H9 (cell line): ENCODE data around the gene ALDH5A1. TPM values are rescaled to one million over a fixed set of nuclear protein-coding genes. Genes with fewer than 3 reads are reported as not detected.

Source experiments
- DNase-seq: peaks from one replicate; pipeline ENCODE4 v3.0.0-alpha.2; 2017
- H2AFZ ChIP-seq: one replicate; pipeline ENCODE4 v1.6.1; 2013; ENCODE audit warnings: mild to moderate bottlenecking, low read length, control low read depth, moderate library complexity
- H2AK5ac ChIP-seq: 2 replicates; pipeline ENCODE4 v1.6.1; 2013; ENCODE audit warnings: low read length, control low read depth, mixed read lengths; ENCODE audit not compliant: insufficient read length
- H2BK120ac ChIP-seq: one replicate; pipeline ENCODE4 v1.6.1; 2013; ENCODE audit warnings: low read depth, mild to moderate bottlenecking, low read length, control low read depth, inconsistent platforms; ENCODE audit not compliant: poor library complexity, severe bottlenecking
- H2BK12ac ChIP-seq: 2 replicates; pipeline ENCODE4 v1.6.1; 2013; ENCODE audit warnings: low read length, control low read depth, mixed read lengths, low read depth; ENCODE audit not compliant: insufficient read length
- H2BK15ac ChIP-seq: 2 replicates; pipeline ENCODE4 v1.6.1; 2013; ENCODE audit warnings: low read depth, low read length, control low read depth
- H2BK20ac ChIP-seq: one replicate; pipeline ENCODE4 v1.6.1; 2013; ENCODE audit warnings: low read depth, mild to moderate bottlenecking, low read length, control low read depth, inconsistent platforms; ENCODE audit not compliant: poor library complexity, severe bottlenecking
- H2BK5ac ChIP-seq: 2 replicates; pipeline ENCODE4 v1.6.1; 2013; ENCODE audit warnings: low read length, control low read depth, mixed read lengths; ENCODE audit not compliant: insufficient read length
- H3K14ac ChIP-seq: 2 replicates; pipeline ENCODE4 v1.6.1; 2013; ENCODE audit warnings: low read length, control low read depth; ENCODE audit not compliant: insufficient read depth
- H3K18ac ChIP-seq: 2 replicates; pipeline ENCODE4 v1.6.1; 2013; ENCODE audit warnings: low read depth, mild to moderate bottlenecking, mixed read lengths, low read length, control low read depth; ENCODE audit not compliant: insufficient read length
- H3K23ac ChIP-seq: 2 replicates; pipeline ENCODE4 v1.6.1; 2013; ENCODE audit warnings: low read length, control low read depth, mixed read lengths, low read depth; ENCODE audit not compliant: insufficient read length
- H3K23me2 ChIP-seq: 2 replicates; pipeline ENCODE4 v1.6.1; 2013; ENCODE audit warnings: low read depth, mild to moderate bottlenecking, mixed read lengths, low read length, control low read depth; ENCODE audit not compliant: insufficient read length, poor library complexity, severe bottlenecking
- H3K27ac ChIP-seq: 2 replicates; pipeline ENCODE4 v1.5.1; 2013; ENCODE audit warnings: low read length, control low read depth, mixed read lengths, low read depth; ENCODE audit not compliant: insufficient read length
- H3K27me3 ChIP-seq: 2 replicates; pipeline ENCODE4 v1.6.1; 2013; ENCODE audit warnings: low read length, control low read depth, inconsistent platforms; ENCODE audit not compliant: insufficient read depth
- H3K4ac ChIP-seq: 2 replicates; pipeline ENCODE4 v1.6.1; 2013; ENCODE audit warnings: low read depth, mild to moderate bottlenecking, control low read depth, inconsistent platforms, low read length, moderate library complexity
- H3K4me1 ChIP-seq: 2 replicates; pipeline ENCODE4 v1.6.1; 2013; ENCODE audit warnings: low read length, control low read depth, inconsistent platforms; ENCODE audit not compliant: insufficient read depth
- H3K4me2 ChIP-seq: 2 replicates; pipeline ENCODE4 v1.6.1; 2013; ENCODE audit warnings: low read length, control low read depth, mixed read lengths; ENCODE audit not compliant: insufficient read length, insufficient read depth
- H3K56ac ChIP-seq: 2 replicates; pipeline ENCODE4 v1.6.1; 2013; ENCODE audit warnings: low read depth, mild to moderate bottlenecking, mixed read lengths, low read length, control low read depth; ENCODE audit not compliant: insufficient read length
- H3K79me1 ChIP-seq: 2 replicates; pipeline ENCODE4 v1.6.1; 2013; ENCODE audit warnings: low read depth, mild to moderate bottlenecking, moderate library complexity, low read length, control low read depth, inconsistent platforms; ENCODE audit not compliant: insufficient read depth, poor library complexity, severe bottlenecking
- H3K79me2 ChIP-seq: 2 replicates; pipeline ENCODE4 v1.6.1; 2013; ENCODE audit warnings: low read length, control low read depth, inconsistent platforms; ENCODE audit not compliant: insufficient read depth
- H3K9ac ChIP-seq: 2 replicates; pipeline ENCODE4 v1.6.1; 2013; ENCODE audit warnings: low read length, control low read depth, mixed read lengths; ENCODE audit not compliant: insufficient read length; ENCODE audit errors: extremely low read depth
- H3K9me3 ChIP-seq: one replicate; pipeline ENCODE4 v1.6.1; 2013; ENCODE audit warnings: low read depth, low read length, inconsistent platforms; ENCODE audit not compliant: control insufficient read depth
- H3T11ph ChIP-seq: one replicate; pipeline ENCODE4 v1.6.1; 2013; ENCODE audit warnings: mild to moderate bottlenecking, low read length, control low read depth, inconsistent platforms
- H4K20me1 ChIP-seq: one replicate; pipeline ENCODE4 v1.6.1; 2013; ENCODE audit not compliant: control insufficient read depth, insufficient read length, insufficient read depth
- H4K5ac ChIP-seq: 2 replicates; pipeline ENCODE4 v1.6.1; 2013; ENCODE audit warnings: low read depth, mild to moderate bottlenecking, mixed read lengths, low read length, control low read depth; ENCODE audit not compliant: insufficient read length
- H4K8ac ChIP-seq: replicated peaks from 2 replicates; pipeline ENCODE4 v1.6.1; 2013; ENCODE audit warnings: low read length, control low read depth, mixed read lengths, low read depth; ENCODE audit not compliant: insufficient read length
- H4K91ac ChIP-seq: 2 replicates; pipeline ENCODE4 v1.6.1; 2013; ENCODE audit warnings: low read depth, mild to moderate bottlenecking, moderate library complexity, mixed read lengths, low read length, control low read depth; ENCODE audit not compliant: insufficient read length
- H3K27ac Mint-ChIP-seq, 3 experiments: 2 replicates in 2 of 3; 3 replicates in 1 of 3; pipeline ENCODE4 v1.8.0; 2020 to 2021; ENCODE audit warnings: mixed read lengths in 3 of 3, mild to moderate bottlenecking in 1 of 3, moderate library complexity in 1 of 3
- H3K27me3 Mint-ChIP-seq: 2 replicates; pipeline ENCODE4 v1.8.0; 2021; ENCODE audit warnings: low read depth, mild to moderate bottlenecking, moderate library complexity, mixed read lengths
- H3K36me3 Mint-ChIP-seq, 3 experiments: 2 replicates in 2 of 3; 3 replicates in 1 of 3; pipeline ENCODE4 v1.8.0; 2020 to 2021; ENCODE audit warnings: low read depth in 3 of 3, mixed read lengths in 3 of 3; ENCODE audit not compliant: insufficient read depth in 1 of 3
- H3K4me1 Mint-ChIP-seq, 2 experiments: 2 replicates each; pipeline ENCODE4 v1.8.0; 2020; ENCODE audit warnings: mixed read lengths in 2 of 2
- H3K4me3 Mint-ChIP-seq, 2 experiments: 2 replicates in 1 of 2; 3 replicates in 1 of 2; pipeline ENCODE4 v1.8.0; 2020 to 2021; ENCODE audit warnings: mild to moderate bottlenecking in 2 of 2, mixed read lengths in 2 of 2, moderate library complexity in 1 of 2
- H3K9me3 Mint-ChIP-seq, 2 experiments: 2 replicates in 1 of 2; 3 replicates in 1 of 2; pipeline ENCODE4 v1.8.0; 2020; ENCODE audit warnings: mild to moderate bottlenecking in 2 of 2, mixed read lengths in 2 of 2, moderate library complexity in 1 of 2
- WGBS: extraction: QIAGEN DNeasy Blood & Tissue Kit; methylation state at CpG from one replicate; pipeline ENCODE4 v1.1.7; 2013; ENCODE audit warnings: missing lambda C conversion rate, low lambda C conversion rate, mixed read lengths; ENCODE audit not compliant: insufficient read length; ENCODE audit errors: extremely low coverage; 5-methylcytosine and 5-hydroxymethylcytosine counted together
- total RNA-seq: library from RNA; stranded (reverse); gene quantifications from 2 replicates; pipeline ENCODE4 v1.2.1, GENCODE V29; 2021
- TF ChIP-seq, protein P1 (sequence below): fragments of 200-600 bp; sonication (generic); conservative IDR thresholded peaks from 3 replicates; pipeline ENCODE4 v1.8.0; 2021; ENCODE audit warnings: antibody characterized with exemption, mild to moderate bottlenecking

Gene ALDH5A1
- total RNA-seq, 1 experiment from 2014 or later: 5.4 TPM

DNA sequence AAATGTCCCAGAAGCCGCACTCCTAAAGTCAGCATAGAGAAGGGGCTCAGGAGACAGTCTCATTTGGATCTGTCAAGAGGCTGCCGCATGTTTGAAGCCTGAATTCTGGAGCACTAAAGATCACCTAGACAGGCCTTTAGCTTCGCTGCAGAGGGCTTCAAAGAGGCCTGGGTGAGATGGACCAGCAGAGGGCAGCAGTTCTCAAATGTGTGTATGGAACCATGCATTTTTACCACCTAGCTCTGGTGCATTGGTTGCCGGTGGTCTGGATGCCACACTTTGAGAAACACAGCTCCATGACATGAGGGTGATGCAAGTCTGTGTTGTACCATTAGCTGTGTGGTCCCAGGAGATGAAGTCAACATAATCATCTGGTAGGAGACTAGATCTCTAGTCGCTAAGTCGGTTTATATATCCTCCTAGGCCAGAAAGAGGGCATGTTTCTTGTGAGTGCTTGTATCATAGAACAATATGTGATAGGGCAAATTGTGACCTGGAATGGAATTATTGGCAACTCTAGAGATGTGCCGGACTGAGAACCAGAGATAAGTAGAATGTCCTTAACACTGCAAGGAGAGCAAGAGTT is 86.4 kb downstream of the ALDH5A1 start:
- H3K79me1 ChIP-seq: no peaks in the 10 kb centered on the region
- TF ChIP-seq, protein P1, sequence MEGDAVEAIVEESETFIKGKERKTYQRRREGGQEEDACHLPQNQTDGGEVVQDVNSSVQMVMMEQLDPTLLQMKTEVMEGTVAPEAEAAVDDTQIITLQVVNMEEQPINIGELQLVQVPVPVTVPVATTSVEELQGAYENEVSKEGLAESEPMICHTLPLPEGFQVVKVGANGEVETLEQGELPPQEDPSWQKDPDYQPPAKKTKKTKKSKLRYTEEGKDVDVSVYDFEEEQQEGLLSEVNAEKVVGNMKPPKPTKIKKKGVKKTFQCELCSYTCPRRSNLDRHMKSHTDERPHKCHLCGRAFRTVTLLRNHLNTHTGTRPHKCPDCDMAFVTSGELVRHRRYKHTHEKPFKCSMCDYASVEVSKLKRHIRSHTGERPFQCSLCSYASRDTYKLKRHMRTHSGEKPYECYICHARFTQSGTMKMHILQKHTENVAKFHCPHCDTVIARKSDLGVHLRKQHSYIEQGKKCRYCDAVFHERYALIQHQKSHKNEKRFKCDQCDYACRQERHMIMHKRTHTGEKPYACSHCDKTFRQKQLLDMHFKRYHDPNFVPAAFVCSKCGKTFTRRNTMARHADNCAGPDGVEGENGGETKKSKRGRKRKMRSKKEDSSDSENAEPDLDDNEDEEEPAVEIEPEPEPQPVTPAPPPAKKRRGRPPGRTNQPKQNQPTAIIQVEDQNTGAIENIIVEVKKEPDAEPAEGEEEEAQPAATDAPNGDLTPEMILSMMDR: peak; percentile 84
- H3T11ph ChIP-seq: no peak overlapping the region
- WGBS: no CpG with 5 or more reads among the region's 7 CpGs
- no peak overlapping the region for H3K9ac ChIP-seq
- H3K56ac ChIP-seq: no peak overlapping the region
- no peak overlapping the region for H3K4ac ChIP-seq
- H4K91ac ChIP-seq: no peak overlapping the region
- no peaks in the 10 kb centered on the region for H3K27me3 ChIP-seq
- Mint-ChIP-seq H3K4me3 (no peak overlapping the region), H3K27me3 (no peaks in the 10 kb centered on the region), H3K36me3 (no peaks in the 10 kb centered on the region), H3K27ac (peak overlapping the region in 1 of 3 experiments; percentile 71; a peak in 1 of 7 replicates), H3K9me3 (no peaks in the 10 kb centered on the region), H3K4me1 (peaks cover 21 to 22% of the 10 kb centered on the region in 2 experiments)
- no peaks in the 10 kb centered on the region for H3K79me2 ChIP-seq
- no peak overlapping the region for H2BK5ac ChIP-seq
- peaks cover 3% of the 10 kb centered on the region; the same call in 1 of the 2 replicates for H3K4me1 ChIP-seq
- H2BK12ac ChIP-seq: no peak overlapping the region
- no peak overlapping the region for H3K23ac ChIP-seq
- H3K4me2 ChIP-seq: no peak overlapping the region
- no peaks in the 10 kb centered on the region for H3K23me2 ChIP-seq
- no peaks in the 10 kb centered on the region for H3K9me3 ChIP-seq
- H4K20me1 ChIP-seq: no peaks in the 10 kb centered on the region
- H2AFZ ChIP-seq: no peak overlapping the region
- no peak overlapping the region for H2BK15ac ChIP-seq
- H3K27ac ChIP-seq: no peak overlapping the region
- H3K14ac ChIP-seq: no peak overlapping the region
- DNase-seq: peak; percentile 76
- no peak overlapping the region for H4K5ac ChIP-seq
- H3K18ac ChIP-seq: no peak overlapping the region
- H2BK120ac ChIP-seq: no peak overlapping the region
- no peak overlapping the region for H2AK5ac ChIP-seq
- H2BK20ac ChIP-seq: no peak overlapping the region
- no peak overlapping the region for H4K8ac ChIP-seq
